Activated T-cell treated with anti-CD3 and anti-CD28 coated beads, Interleukin-2, amount 50 U/mL, for 72 hours (primary cell): ENCODE measurements around the gene TAAR5. TPM values are rescaled to one million over a fixed set of nuclear protein-coding genes. Genes with fewer than 3 reads are reported as not detected.
"Not testable (repeated sequence)": the region's sequence is repeated elsewhere in the genome, so short reads cannot be mapped to it uniquely, and the experiment has no call there.

ENCODE experiments used
- ATAC-seq, 2 donors: fragments of 150-1000 bp; cut with Tn5 transposase; replicated peaks in 1 of 2; 2 replicates each; pipeline ENCODE4 v1.10.0; 2021; ENCODE audit warnings: moderate library complexity in 2 of 2, mild to moderate bottlenecking in 1 of 2
- DNase-seq, 2 donors: peaks; one replicate each; pipeline ENCODE4 v3.0.0; 2021 to 2022; ENCODE audit warnings: mixed read lengths in 1 of 2
- H3K27ac Mint-ChIP-seq: one replicate; pipeline ENCODE4 v1.8.0; 2022; ENCODE audit warnings: mild to moderate bottlenecking, moderate library complexity, mixed read lengths
- H3K27me3 Mint-ChIP-seq: one replicate; pipeline ENCODE4 v1.8.0; 2022; ENCODE audit warnings: low read depth, mixed read lengths
- H3K36me3 Mint-ChIP-seq, 2 donors: one replicate each; pipeline ENCODE4 v1.8.0; 2022; ENCODE audit warnings: mixed read lengths in 2 of 2, mild to moderate bottlenecking in 1 of 2; ENCODE audit not compliant: insufficient read depth in 2 of 2
- H3K4me1 Mint-ChIP-seq: one replicate; pipeline ENCODE4 v1.8.0; 2022; ENCODE audit warnings: low read depth, mixed read lengths
- H3K4me3 Mint-ChIP-seq, 2 donors: one replicate each; pipeline ENCODE4 v1.8.0; 2022; ENCODE audit warnings: mild to moderate bottlenecking in 2 of 2, mixed read lengths in 2 of 2, moderate library complexity in 2 of 2
- H3K9me3 Mint-ChIP-seq, 2 donors: one replicate each; pipeline ENCODE4 v1.8.0; 2022; ENCODE audit warnings: mixed read lengths in 2 of 2
- total RNA-seq, 2 donors: library from RNA; stranded (reverse); gene quantifications; one replicate each; pipeline ENCODE4 v1.2.3, GENCODE V29; 2022

The TAAR5 gene
- total RNA-seq, 2 donors from 2014 or later: not detected

DNA sequence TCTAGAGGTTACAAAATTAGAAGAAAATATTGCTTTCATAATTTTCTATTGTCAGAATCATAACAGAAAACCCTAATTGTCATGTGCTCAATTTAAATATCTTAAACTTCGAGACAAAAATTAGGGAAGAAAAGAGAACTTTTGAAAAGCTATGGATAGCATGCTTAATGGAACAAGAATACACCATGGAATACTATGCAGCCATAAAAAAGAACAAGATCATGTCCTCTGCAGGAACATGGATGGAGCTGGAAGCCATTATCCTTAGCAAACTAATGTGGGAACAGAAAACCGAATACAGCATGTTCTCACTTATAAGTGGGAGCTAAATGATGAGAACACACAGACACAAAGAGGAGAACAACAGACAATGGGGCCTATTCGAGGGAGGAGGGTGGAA, 29.5 kb downstream of the TAAR5 start:
- H3K27me3 Mint-ChIP-seq: peaks cover 13% of the 10 kb centered on the region
- not testable (repeated sequence) for ATAC-seq, H3K27ac Mint-ChIP-seq, H3K4me3 Mint-ChIP-seq, DNase-seq, H3K9me3 Mint-ChIP-seq, H3K4me1 Mint-ChIP-seq, H3K36me3 Mint-ChIP-seq

DNA sequence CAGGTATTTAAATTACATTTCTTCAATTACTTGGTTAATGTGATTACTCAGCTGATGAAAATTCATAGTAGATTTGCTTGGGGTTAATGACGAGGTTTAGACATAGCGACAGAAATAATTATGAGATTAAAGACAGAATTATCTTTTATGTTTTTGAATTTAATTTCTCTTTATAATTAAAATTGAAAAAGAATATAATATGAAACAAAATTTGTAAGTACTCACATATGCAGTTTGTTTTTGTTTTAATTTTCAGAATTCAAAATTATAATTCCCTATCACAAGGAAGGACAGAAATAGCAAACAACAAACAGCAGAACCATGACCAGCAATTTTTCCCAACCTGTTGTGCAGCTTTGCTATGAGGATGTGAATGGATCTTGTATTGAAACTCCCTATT, 37.2 kb downstream of the TAAR5 start, which contains the start of gene TAAR8:
TSS of gene TAAR8 (plus strand) at position 301 of the 400 bp plus-strand sequence. CDS start at position 322, 21 bp downstream.
- ATAC-seq: no peak
- H3K9me3 Mint-ChIP-seq: no peaks in the 10 kb centered on the region
- H3K27me3 Mint-ChIP-seq: peaks cover 41% of the 10 kb centered on the region
- no peak within 1 kb of the TSS for H3K27ac Mint-ChIP-seq
- H3K4me3 Mint-ChIP-seq: no peak within 1 kb of the TSS
- H3K36me3 Mint-ChIP-seq: no peaks in the 10 kb centered on the region
- no peaks in the 10 kb centered on the region for H3K4me1 Mint-ChIP-seq
- DNase-seq: no peak

DNA sequence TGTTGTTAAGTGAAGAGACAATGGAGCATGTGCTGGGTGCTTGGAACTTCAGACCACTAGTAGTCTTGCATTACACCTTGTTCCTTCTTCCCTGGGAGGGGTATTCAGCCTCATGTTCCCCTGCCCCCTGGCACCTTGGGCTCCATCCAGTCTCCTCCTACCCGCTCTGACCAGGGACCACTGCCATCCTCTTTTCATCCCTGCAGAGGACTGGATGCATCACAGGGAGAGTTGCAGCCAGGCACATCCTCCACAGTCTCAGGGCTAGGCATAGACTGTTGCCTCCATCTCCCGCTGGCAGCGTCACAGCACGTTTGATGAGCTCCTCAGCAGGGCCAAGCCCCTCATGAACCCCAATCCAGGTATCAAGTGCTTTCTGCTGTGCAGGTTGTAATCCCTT, 38.3 kb downstream of the TAAR5 start:
- Mint-ChIP-seq H3K27me3 (peaks cover 35% of the 10 kb centered on the region), H3K4me1 (no peaks in the 10 kb centered on the region), H3K27ac (no peak overlapping the region), H3K36me3 (no peaks in the 10 kb centered on the region), H3K9me3 (no peaks in the 10 kb centered on the region), H3K4me3 (no peak overlapping the region)
- ATAC-seq (no peak), DNase-seq (no peak)

DNA sequence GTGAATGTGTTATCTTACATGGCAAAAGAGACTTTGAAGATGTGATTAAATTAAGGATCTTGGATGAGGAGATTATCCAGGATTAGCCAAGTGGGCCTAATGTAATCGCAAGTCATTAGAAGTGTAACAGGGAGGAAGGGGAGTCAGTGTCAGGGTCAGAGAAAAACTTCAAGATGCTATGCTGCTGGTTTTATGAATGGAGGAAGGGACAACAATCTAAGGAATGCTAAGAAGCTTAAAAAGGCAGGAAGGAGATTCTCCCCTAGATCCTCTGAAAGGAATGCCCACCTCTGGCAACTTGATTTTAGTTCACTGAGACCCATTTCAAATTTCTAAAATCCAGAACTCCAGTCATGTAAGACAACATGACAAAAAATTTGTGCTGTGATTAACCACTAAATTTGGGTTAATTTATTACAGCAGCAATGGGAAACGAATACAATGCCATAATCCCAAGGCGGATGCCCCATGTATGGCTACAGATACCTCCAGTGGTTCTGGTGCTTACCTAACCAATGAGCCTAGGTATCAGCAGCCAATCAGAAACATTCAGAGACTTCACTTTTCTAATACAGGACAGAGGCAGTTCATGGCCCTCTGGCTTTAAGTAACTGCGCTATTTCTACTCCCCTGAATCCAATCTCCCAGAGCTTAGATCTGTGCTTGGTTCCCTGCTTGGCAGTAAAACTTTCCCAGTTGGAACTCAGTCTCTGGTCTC, 40.6 kb downstream of the TAAR5 start:
- Mint-ChIP-seq H3K27me3 (peaks cover 31% of the 10 kb centered on the region), H3K4me3 (no peak overlapping the region), H3K4me1 (no peaks in the 10 kb centered on the region), H3K36me3 (no peaks in the 10 kb centered on the region), H3K9me3 (no peaks in the 10 kb centered on the region), H3K27ac (no peak overlapping the region)
- DNase-seq (no peak), ATAC-seq (no peak)

DNA sequence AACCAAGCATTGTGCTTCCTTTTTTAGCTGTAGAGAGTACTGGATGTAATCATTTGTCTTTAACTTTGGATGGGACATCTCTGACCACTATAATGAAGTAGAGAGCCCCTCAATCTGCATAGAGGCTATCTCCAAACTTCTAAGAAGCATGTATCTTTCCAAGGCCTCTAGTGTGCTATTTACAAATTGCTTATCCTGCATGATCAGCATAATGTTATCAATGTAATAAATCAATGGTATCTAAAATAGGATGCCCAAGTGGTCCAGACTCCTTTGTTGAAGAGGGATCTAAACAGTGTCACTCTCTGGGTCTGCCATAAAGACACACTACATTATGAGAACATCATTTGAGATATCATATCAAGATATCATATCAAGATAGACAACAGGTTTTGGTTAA, 44.7 kb downstream of the TAAR5 start:
- DNase-seq: no peak
- no peak for ATAC-seq
- Mint-ChIP-seq H3K4me3 (no peak overlapping the region), H3K4me1 (no peaks in the 10 kb centered on the region), H3K36me3 (no peaks in the 10 kb centered on the region), H3K27me3 (peaks cover 35% of the 10 kb centered on the region), H3K9me3 (no peaks in the 10 kb centered on the region), H3K27ac (no peak overlapping the region)

Other genes with a start within 250 kb of the TAAR5 start
- gene MOXD1, start 188.3 kb downstream of the TAAR5 start, total RNA-seq: not detected
- 10 to 100 TPM; 10.6 to 15.3 TPM for gene STX7, start 76.6 kb downstream of the TAAR5 start, total RNA-seq
- gene TAAR9, start 51.5 kb downstream of the TAAR5 start, total RNA-seq: not detected
- gene TAAR8, start 37.1 kb downstream of the TAAR5 start, total RNA-seq: not detected
- gene TAAR6, start 19.4 kb downstream of the TAAR5 start, total RNA-seq: not detected
- gene TAAR2, start 34.5 kb upstream of the TAAR5 start, total RNA-seq: not detected
- not detected for gene TAAR1, start 69.4 kb upstream of the TAAR5 start, total RNA-seq
- gene VNN1, start 124.3 kb upstream of the TAAR5 start, total RNA-seq: not detected
- 10 to 100 TPM; 14.4 to 16.6 TPM for gene VNN2, start 168.2 kb upstream of the TAAR5 start, total RNA-seq
- 1 to 10 TPM; 5.1 to 6.9 TPM for gene SLC18B1, start 208.9 kb upstream of the TAAR5 start, total RNA-seq
- 1,000 to 10,000 TPM; 1,863 to 1,938 TPM for gene RPS12, start 224.8 kb upstream of the TAAR5 start, total RNA-seq